Lower lobe of right lung (tissue), 2 donors: Measurements from ENCODE around the gene CD36. TPM values are rescaled to one million over a fixed set of nuclear protein-coding genes. Genes with fewer than 3 reads are reported as not detected.
A peak's percentile ranks its signal among the peaks of the same experiment; 100 is the strongest.

Source experiments
- ATAC-seq, 2 donors: fragments of 200-7000 bp; cut with Tn5 transposase; one replicate each; pipeline ENCODE4 v1.9.1; 2020 to 2022; ENCODE audit warnings: mild to moderate bottlenecking in 2 of 2, moderate library complexity in 2 of 2
- DNase-seq: peaks from one replicate; pipeline ENCODE4 v3.0.0-alpha.2; 2020
- H3K27ac ChIP-seq: fragments of 200-600 bp; one replicate; pipeline ENCODE4 v1.8.0; 2022
- H3K27me3 ChIP-seq: fragments of 200-600 bp; one replicate; pipeline ENCODE4 v1.8.0; 2022; ENCODE audit warnings: low read depth
- H3K36me3 ChIP-seq: fragments of 200-600 bp; one replicate; pipeline ENCODE4 v1.8.0; 2022; ENCODE audit warnings: mild to moderate bottlenecking
- H3K4me1 ChIP-seq: fragments of 200-600 bp; one replicate; pipeline ENCODE4 v1.8.0; 2022
- H3K4me3 ChIP-seq: fragments of 200-600 bp; one replicate; pipeline ENCODE4 v1.8.0; 2022; ENCODE audit warnings: mild to moderate bottlenecking
- H3K9me3 ChIP-seq: fragments of 200-600 bp; one replicate; pipeline ENCODE4 v1.8.0; 2022
- intact Hi-C: fragments of 100-400 bp; cut with DNase I; formaldehyde crosslinking; loops from one replicate; pipeline ENCODE4 v1.11.0; 2022
- total RNA-seq: library from RNA; stranded (reverse); fragmentation: NEBNext Ultra II Directional; extraction: Animal tissue kit (Norgen Biotek cat#: 25700); gene quantifications from one replicate; pipeline ENCODE4 v1.2.1, GENCODE V29; 2021
- TF ChIP-seq, protein P1 (sequence below): fragments of 200-600 bp; IDR thresholded peaks from one replicate; pipeline ENCODE4 v1.8.0; 2022; ENCODE audit warnings: antibody characterized with exemption, mild to moderate bottlenecking
- donor health status: DM: no; HTN: yes; CAD: no; lungs with severe emphysema.

CD36 gene
- total RNA-seq, 1 donor from 2014 or later: 141 TPM

DNA sequence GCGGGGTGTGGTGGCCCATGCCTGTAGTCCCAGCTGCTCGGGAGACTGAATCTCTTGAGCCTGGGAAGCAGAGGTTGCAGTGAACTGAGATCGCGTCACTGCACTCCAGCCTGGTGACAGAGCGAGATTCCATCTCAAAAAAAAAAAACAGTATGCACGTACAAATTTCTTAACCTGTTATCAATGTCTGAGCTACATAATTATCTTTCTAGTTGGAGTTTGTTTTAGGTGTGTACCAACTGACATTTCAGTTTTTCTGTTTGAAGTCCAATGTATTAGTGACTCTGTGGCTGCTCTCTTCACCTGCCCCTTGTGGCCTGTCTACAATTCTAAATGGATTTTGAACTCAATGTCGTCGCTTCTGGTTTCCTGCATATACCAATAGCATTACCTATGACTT, 40.3 kb downstream of the CD36 start:
- H3K27ac ChIP-seq: no peak overlapping the region
- H3K4me1 ChIP-seq: no peaks in the 10 kb centered on the region
- TF ChIP-seq, protein P1, sequence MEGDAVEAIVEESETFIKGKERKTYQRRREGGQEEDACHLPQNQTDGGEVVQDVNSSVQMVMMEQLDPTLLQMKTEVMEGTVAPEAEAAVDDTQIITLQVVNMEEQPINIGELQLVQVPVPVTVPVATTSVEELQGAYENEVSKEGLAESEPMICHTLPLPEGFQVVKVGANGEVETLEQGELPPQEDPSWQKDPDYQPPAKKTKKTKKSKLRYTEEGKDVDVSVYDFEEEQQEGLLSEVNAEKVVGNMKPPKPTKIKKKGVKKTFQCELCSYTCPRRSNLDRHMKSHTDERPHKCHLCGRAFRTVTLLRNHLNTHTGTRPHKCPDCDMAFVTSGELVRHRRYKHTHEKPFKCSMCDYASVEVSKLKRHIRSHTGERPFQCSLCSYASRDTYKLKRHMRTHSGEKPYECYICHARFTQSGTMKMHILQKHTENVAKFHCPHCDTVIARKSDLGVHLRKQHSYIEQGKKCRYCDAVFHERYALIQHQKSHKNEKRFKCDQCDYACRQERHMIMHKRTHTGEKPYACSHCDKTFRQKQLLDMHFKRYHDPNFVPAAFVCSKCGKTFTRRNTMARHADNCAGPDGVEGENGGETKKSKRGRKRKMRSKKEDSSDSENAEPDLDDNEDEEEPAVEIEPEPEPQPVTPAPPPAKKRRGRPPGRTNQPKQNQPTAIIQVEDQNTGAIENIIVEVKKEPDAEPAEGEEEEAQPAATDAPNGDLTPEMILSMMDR: no peak
- ATAC-seq (no peak), DNase-seq (no peak)
- H3K27me3 ChIP-seq: no peaks in the 10 kb centered on the region
- no peaks in the 10 kb centered on the region for H3K9me3 ChIP-seq
- intact Hi-C loops: no loop called here
- H3K36me3 ChIP-seq: peaks cover 11% of the 10 kb centered on the region
- H3K4me3 ChIP-seq: no peak overlapping the region

DNA sequence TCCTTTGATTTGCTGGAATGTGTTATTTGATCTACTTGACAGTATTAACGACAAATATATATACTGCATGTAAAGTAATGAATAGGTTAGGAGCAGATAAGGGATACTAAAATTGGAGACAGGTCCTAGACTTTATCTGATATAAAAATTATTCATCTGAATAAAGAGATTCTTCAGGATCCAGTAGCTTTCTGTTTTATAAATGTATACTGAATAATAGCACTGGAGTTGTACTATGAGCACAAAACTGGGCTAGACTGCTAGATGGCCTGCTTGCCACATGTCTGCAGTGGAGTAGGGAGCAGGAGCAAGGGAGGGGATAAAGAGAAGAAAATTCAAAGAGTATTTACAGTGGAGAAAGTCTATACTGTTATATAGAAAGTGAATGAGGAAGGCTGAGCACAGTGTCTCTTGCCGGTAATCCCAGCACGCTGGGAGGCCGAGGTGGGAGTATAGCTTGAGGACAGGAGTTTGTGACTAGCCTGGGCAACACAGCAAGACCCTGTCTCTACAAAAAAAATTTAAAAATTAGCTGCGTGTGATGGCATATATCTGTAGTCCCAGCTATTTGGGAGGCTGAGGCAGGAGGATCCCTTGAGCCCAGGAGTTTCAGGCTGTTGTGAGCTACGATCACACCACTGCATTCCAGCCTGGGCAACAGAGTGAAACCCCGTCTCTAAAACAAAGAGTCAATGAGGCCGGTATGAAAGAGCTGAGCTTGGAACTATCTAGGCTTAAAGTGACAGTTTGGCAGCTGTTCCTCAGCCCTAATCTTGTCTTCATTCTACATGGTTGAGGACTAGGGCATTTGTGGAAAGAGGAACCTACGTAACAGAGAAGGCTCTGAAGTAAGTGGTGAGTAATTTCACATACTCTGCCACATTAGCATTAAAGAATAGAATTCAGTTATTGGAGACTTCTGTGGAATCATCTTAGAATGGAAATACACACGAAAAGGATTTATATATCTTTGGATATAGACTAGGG, 41.8 kb downstream of the CD36 start:
- no peak for DNase-seq
- intact Hi-C loops: no loop called here
- Histone ChIP-seq H3K27ac (no peak overlapping the region), H3K4me3 (no peak overlapping the region), H3K27me3 (no peaks in the 10 kb centered on the region), H3K36me3 (peaks cover 1% of the 10 kb centered on the region), H3K9me3 (no peaks in the 10 kb centered on the region), H3K4me1 (no peaks in the 10 kb centered on the region)
- TF ChIP-seq, protein P1: no peak
- ATAC-seq: peak; percentile 51 to 65

DNA sequence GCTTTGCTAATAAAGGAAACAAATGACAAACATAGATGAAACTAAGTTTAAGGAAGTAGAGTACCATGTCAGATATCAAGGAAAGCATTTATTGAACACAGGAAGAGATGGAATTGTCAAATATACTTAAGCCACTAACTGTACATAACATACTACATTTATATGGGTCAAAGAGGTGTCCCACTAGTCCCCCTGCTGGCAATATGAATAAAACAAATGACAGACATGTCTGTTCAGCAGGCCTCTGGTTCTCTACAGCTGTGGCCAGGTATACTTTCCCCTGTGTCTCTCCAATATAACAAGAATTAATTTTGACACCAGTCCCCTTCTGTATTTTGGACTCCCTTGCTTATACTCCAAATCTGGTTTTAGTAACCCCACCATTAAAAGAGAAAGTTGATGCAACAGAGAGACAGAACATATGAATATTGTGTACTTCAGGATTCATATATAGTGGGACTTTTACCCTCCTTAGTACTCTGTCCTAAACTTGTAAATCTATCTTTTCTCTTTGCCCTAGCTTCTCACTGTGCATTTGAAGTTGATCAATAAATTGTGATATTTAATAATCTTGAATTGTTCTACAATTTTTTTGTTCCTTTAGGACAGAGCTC, 42.9 kb downstream of the CD36 start:
- TF ChIP-seq, protein P1: peak; percentile 45
- Histone ChIP-seq H3K27me3 (no peaks in the 10 kb centered on the region), H3K36me3 (no peaks in the 10 kb centered on the region), H3K27ac (no peak overlapping the region), H3K4me3 (no peak overlapping the region), H3K9me3 (no peaks in the 10 kb centered on the region), H3K4me1 (no peaks in the 10 kb centered on the region)
- ATAC-seq: peak; percentile 66 to 74
- DNase-seq: no peak
- intact Hi-C loops: no loop called here

DNA sequence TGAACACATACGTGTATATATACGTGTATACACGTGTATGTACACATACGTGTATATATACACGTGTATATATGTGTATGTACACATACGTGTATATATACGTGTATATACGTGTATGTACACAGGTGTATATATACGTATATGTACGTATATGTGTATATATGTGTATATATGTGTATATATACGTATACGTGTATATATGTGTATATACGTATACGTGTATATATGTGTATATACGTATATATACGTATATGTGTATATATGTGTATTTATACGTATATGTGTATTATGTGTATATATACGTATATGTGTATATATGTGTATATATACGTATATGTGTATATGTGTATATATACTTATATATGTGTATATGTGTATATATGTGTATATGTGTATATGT, 44.3 kb downstream of the CD36 start:
- H3K4me3 ChIP-seq: no peak overlapping the region
- intact Hi-C loops: no loop called here

DNA sequence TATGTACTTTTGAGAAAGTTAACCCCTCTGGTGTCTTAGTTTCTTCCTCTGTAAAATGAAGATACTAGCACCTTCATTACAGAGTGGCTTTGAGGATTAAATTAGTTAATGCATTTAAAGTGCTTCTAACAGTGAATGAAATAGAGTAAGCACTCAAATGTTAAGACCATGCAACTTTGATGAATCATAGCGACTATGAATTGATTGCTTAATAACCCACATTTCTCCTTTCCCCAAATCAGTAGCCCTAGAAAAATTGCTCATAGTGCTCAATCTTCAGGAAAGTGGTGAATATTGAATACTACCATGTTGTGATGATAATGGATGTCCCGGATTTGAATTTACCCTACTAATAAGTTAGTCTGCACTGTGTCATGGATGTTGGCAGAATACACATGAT, 48.1 kb downstream of the CD36 start:
- TF ChIP-seq, protein P1: no peak
- intact Hi-C loops: no loop called here
- Histone ChIP-seq H3K36me3 (no peaks in the 10 kb centered on the region), H3K4me3 (no peak overlapping the region), H3K27ac (no peak overlapping the region), H3K27me3 (no peaks in the 10 kb centered on the region), H3K9me3 (no peaks in the 10 kb centered on the region), H3K4me1 (no peaks in the 10 kb centered on the region)
- ATAC-seq (no peak), DNase-seq (no peak)

More for the DNA sequence above, 44.3 kb downstream of the CD36 start:
- no peaks in the 10 kb centered on the region for H3K36me3 ChIP-seq
- H3K27ac ChIP-seq: no peak overlapping the region
- H3K4me1 ChIP-seq: no peaks in the 10 kb centered on the region
- no peak for DNase-seq
- H3K27me3 ChIP-seq: no peaks in the 10 kb centered on the region
- no peak for ATAC-seq
- no peaks in the 10 kb centered on the region for H3K9me3 ChIP-seq
- TF ChIP-seq, protein P1: no peak
